Mesenteric fat pad (tissue), 1 donor: ENCODE measurements around the gene CHI3L1. TPM values are rescaled to one million over a fixed set of nuclear protein-coding genes. Genes with fewer than 3 reads are reported as not detected.
"Not testable (repeated sequence)": the region's sequence is repeated elsewhere in the genome, so short reads cannot be mapped to it uniquely, and the experiment has no call there.

Experiments
- DNase-seq: peaks from one replicate; pipeline ENCODE4 v3.0.0-alpha.2; 2020; ENCODE audit warnings: low spot score
- long read RNA-seq: library from polyadenylated mRNA; unstranded; transcript quantifications from one replicate; pipeline ENCODE4 v2.0.0, GENCODE V29; 2020
- total RNA-seq: library from RNA; stranded (reverse); fragmentation: NEBNext Ultra II Directional; extraction: Animal tissue kit (Norgen Biotek cat#: 25700); gene quantifications from one replicate; pipeline ENCODE4 v1.2.1, GENCODE V29; 2021
- donor health status: DM: yes; HTN: yes; CAD: no.

CHI3L1 gene
- 346 TPM for total RNA-seq
- long read RNA-seq, transcript CHI3L1-205 (2 exons, 825 nt), result minor isoform, 5 of 1,582 reads
- long read RNA-seq, transcript CHI3L1-201 (10 exons, 1,792 nt), result major isoform, 1,263 of 1,582 reads
- long read RNA-seq, partial matches to known transcripts, result 83 of 1,582 reads
- long read RNA-seq, other reads (novel, unspliced or antisense), result 231 of 1,582 reads

DNA sequence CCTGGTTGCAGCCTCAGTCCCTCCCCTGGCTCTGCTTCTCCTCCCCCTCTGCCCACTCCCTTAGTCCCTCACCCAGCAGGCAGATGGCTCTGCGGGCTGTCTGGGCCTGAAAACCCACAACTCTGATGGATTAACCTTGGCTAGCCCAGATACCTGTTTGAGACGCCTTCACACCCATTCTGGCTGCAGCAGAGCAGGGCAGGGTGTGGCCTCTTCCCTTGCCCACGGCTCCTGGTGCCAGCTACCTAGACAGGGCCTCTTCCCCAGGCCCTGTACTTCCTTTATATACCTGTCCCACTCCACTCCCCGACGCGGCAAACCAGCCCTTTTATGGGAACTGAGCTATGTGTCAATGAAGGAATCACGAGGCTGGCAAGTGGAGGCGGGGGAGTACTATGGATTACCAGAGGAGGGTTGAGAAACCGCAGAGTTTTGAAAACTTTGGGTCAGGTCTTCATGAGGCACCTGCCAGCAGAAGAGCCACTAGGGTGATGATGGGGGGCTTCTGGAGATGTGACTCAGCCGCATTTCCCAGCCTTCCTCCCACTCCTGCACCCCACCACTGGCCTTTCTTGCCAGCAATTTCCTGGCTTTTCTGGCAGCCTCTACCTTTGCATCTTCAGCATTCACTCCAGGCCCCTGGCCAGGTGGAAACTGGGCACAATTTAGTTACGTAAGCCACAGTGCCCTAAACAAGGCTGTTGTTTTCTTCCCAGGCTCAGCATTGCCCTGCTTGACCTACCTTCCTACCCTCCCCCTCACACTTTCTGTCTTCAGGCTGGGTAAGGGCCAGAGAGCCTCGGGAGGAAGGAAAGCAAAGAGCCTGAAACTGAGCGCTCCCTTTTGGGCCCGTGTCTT is at the start of gene CHI3L1:
CHI3L1 (minus strand) TSS at position 259 of the 858 bp plus-strand sequence; CDS start at position 178, 81 bp downstream.
- peak; percentile 77 for DNase-seq

DNA sequence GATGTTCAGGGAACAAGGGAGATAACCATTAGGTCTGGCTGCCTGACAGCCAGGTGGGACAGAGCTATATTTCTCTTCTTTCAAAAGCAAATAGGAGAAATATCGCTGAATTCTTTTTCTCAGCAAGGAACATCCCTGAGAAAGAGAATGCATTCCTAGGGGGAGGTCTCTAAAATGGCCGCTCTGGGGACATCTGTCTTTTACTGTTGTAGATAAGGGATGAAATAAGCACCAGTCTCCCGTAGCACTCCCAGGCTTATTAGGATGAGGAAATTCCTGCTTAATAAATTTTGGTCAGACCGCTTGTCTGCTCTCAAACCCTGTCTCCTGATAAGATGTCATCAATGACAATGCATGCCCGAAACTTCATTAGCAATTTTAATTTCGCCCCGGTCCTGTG is 48.4 kb upstream of the CHI3L1 start:
- DNase-seq, result not testable (repeated sequence)

DNA sequence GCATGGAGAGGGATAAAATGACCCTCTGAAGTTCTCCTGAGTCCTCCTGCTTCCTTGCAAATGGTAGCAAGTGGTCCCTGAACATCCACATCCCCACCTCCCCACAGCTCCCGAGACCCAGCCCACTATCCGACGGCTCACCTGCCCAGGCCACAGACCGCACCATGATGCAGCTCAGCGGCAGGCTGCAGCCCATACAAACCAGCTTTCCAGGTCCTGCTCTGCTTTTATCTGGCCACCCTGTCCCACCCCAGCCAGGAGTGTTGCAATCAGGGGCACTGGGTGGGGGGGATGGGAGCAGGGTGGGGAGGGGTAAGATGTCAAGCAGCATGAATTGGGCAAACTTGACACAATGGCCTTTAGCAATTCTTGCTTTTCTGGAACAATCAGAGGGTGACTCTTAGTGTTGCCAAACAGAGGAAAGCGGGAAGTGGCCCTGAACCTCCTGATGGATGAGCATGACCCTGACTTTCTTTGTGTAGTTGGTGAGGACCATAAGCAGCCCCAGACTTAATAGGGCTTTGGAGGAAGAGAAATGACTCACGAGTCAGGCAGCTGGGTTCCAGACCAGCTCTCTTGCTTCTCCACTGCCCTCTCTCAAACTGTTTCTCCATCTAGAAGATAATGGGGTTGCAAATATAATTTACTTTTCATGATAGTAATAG is 43.1 kb upstream of the CHI3L1 start, which contains the start of gene CHIT1:
CHIT1 (minus strand) TSS at position 203 of the 665 bp plus-strand sequence; CDS start at position 166, 37 bp downstream.
- no peak for DNase-seq

DNA sequence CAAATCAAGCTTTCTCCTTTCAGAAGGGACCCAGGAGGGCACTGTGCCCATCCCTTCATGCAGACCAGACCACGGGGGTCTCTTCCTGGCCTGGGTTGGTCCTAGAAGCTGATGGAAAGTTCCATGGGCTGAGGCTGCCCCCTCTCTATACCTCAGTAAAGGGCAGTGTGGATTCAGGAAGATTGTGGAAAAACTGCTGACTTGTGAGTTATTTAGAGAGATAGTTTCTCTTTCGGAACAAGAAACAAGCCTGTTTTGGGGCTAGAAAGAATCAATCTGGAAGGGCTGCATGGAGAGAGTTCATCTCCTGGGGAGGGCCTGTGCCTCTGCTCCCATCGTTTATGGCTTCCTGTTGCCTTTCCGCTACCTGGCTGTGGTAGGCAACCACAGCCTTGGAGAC is 42.2 kb upstream of the CHI3L1 start:
- DNase-seq, result no peak

DNA sequence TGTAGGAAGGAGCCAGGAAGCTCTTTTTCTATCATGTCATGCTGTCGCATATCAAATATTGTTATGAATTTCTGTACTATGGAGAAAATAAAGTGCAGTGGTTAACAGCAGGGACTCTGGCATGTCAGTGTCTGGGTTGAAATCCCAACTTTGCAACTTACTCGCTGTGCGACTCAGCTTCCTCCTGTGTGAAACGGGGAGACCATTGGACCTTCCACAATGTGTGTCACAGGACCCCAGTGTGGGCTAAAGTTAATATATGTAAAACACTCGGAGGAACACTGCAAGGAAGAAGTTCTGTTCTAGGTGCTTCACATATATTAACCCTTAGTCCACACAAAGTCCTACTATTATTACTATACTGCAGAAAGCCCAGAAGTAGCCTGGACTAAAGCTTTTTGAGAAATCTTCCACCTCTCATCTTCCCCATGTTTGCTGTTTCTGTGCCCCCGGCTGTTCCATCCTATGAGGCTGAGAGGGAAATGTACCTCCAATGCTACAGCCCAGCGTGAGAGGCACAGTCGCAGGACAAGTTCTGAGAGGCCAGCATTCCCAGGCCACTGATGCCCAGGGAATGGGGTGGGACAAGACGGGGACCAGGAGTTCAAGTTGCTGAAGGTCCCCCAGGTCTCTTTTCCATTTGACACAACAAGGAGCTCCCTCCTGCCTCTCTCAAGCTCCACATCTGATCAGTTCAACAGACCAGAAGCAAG is 41.0 kb upstream of the CHI3L1 start:
- DNase-seq, result no peak

DNA sequence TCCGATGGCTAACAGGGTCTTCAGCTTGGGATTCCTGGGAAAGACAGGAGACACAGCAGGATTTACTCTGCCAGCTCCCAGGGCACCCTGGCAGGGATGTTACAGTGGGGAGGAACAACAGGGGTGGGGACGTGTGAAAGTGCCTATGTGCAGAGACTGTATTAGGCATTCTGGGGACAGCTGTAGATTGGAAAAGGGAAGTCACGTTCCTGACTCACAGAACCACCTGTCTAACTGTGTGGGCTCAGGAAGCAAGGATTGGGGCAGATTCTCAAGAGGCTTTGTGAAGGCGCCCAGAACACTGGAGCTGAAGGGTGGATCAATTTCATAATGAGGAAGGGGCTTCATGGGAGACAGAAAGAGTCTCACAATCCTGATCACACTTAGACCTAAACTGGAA is 38.6 kb upstream of the CHI3L1 start:
- DNase-seq, result no peak

DNA sequence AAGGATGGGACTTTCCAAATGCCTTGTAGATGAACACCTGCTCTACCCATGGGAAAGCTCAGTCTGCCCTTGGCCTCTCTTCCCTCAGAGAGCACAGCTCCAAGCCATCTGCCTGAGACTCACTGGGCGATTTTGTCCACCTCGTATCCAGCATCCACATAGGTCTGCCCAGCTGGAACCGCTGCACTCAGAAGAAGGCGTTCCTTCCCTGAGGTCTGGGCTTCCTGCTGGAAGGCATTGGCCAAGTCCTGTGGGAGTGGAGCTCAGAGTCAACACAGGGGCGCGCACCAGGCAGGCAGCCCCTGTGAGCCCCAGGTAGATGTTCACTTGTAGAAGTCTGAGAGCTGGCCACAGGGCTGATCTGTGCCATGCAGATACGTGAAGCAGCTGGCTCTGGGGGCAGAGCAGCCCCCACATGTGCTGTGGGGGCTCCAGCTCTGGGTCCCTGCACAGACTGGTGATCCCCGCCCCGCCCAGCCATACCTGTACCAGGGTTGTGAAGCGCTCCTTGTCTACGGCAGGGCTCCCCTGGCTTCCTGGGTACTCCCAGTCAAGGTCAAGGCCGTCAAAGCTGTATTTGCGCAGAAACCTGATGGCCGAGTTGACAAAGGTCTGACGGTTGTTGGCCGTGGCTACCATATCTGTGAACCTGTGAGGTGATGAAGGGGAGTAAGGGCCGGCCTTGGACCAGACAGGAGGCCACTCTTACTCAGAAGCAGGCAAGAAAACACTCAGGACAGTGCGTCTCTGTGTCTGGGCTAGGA is 36.7 kb upstream of the CHI3L1 start:
- DNase-seq, result peak; percentile 85

DNA sequence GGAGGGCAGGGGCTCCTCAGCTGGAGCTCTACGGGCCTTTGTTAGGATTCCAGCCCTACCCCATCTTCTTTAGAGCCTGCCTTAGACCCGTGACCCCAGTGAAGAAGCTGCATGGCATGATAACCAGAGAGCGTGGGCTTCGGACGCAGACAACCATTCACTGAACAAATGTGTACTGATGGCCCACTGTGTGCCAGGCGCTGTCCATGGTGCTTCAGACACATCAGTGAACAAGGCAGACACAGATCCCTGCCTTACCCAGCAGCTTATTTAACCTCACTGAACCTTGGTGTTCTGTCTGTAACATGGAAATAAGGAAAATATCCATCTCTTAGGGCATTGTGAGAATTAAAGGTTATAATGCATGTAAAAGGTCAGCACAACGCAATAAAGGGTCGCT is 33.4 kb upstream of the CHI3L1 start:
- DNase-seq, result no peak

DNA sequence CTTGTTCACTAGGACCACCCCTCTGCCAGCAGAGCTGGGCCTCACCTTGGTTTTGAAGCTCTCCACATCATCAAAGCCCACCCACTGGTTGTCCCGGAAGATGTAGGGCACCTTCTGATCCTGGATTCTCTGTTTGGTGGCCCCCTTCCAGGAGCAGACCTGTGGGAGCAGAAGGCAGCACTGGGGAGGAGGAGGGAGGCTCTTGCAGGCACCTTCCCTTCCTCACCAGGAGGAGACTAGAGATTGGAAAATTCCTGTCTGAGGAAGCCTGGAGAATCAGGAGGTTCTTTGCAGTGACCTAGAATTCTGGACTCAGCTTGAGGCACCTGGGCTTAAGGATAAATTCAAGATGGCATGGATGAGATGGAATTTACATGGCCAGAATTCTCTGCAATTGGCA is 32.7 kb upstream of the CHI3L1 start:
- no peak for DNase-seq

DNA sequence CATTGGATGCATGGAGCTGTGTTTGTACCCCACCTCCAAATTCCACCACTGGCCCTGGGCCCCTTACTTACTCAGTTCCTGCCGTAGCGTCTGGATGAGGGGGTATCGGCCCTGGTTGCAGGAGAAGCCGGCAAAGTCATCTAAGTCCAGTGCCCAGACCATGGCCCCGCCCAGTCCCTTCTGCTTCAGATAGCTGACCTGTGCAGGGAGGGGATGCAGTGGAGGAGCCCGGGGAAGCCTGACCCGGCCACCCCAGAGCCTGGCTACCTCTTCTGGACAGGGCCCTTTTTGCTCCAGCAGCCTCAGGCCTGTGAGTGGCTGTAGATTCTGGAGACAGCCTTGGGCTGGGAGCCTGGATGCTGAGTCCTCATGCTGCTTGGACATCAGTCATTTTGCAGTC is 31.2 kb upstream of the CHI3L1 start:
- peak; percentile 83 for DNase-seq

DNA sequence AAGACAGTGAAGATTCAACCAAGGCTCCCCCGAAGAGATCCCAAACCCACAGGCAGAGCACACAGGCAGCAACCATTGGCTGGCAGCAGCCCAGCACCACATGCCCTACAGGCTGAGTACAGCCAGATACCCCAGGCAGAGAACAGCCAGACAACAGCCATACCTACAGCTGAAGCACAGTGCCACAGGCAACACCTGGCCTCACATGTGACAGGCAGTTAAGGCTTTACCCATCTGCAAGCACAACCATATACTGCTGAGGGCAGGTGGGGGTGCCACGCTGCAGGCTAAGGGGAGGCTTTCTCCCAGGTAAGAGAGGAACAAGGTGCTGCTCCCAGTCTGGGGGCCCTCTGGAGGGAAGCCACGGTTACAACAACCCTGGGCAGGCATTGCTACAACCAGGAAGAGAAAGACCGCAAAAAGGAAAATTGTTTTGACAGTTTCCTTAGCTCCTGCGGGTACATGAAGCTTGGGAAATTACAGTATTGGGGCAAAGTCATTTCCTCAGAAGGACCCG is 30.7 kb upstream of the CHI3L1 start:
- DNase-seq, result peak; percentile 65

DNA sequence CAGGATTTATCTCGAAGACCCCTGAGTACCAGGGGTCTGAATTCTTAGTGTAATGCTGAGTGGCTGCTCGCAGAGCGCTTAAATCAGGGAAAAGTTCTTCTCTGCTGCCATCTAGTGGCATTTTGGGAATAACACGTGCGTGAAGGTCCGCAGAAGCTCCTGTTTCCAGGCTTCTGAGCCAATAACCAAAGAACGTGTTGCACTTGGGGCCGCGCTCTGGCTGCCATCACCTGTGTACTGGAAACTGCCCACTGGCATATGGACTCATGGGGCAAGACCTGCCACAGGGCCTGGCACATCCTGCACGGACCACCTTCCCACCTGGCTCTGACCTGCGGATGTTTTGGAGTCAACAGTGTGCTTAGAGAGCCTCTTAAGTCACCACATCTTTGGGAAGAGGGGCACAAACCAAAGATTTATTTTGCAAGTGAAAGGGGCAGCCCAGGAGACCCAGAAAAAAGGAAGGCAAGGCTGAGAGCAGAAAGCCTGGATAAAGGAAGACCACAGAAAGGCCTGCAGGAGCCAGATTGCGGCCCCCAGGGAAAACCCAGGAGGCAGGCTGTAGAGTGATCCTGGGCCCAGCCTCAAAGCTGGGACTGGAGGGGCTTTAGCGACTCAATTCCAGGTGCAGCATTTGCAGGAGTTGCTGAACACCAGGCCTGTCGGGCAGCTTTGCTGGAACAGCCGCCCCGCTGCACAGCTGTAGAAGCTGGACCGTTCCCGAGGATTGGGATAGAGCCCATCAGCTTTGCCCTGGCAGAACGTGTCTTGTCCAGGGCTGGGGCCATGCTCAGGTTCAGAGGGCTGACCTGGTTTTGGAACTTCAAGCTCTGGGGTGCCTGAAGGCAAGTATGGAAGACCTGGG is 30.0 kb upstream of the CHI3L1 start:
- DNase-seq, result peak; percentile 69

DNA sequence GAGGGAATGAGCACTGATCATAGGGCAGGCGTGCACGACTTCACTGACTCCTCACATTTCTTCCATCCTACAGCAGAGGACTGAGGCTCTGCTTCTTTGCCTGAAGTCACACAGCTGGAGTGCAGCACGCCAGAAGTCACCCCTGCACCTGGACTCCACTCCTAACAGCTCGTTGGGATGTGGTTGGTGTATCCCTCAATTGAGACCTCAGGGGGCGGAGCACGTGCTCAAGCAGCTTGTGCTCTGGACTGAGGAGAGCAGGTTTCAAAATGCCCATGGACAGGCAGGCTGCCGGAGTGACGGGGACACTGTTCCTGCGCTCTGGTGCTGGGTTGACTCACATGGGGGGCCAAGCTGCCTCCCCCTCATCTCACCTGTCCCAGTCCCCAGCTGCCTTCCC is 29.1 kb upstream of the CHI3L1 start:
- DNase-seq, result no peak

DNA sequence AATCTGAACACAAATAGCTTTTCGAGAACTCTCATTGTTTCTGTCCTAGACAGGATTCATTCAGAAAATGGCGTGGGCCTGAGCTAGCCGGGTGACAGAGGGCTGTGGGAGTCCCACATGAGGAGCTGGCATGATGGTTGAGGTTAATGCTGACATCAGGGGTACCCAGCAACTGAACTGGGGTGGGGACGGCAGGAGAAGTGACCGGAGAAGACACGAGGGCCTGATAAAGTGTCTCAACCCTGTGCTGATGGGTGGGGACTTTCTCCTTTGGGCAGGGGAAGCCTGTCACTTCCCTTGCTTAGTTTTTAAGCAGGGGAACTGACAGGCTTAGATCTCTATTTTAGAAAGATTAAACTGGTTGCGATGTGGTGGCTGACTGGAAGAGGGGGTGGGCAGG is 28.4 kb upstream of the CHI3L1 start:
- peak; percentile 53 for DNase-seq

DNA sequence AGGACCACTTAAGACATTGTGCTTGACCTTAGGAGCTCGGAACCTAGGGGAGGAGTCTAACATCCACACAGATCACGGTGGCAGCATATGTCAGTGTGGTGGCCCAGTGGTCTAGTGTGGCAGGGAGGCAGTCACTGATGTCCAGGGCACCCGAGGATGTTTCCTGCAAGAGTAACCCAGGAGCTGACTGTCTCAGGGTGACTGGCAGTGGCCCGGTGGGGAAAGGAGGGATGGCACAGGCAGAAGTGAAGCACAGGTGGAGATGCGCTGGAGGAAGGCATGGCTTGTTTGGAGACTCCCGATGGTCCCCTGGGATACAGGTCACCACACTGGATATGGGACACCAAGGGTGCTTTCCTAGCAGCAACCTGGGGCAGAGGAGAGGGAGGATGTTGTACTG is 26.6 kb upstream of the CHI3L1 start:
- peak; percentile 78 for DNase-seq

DNA sequence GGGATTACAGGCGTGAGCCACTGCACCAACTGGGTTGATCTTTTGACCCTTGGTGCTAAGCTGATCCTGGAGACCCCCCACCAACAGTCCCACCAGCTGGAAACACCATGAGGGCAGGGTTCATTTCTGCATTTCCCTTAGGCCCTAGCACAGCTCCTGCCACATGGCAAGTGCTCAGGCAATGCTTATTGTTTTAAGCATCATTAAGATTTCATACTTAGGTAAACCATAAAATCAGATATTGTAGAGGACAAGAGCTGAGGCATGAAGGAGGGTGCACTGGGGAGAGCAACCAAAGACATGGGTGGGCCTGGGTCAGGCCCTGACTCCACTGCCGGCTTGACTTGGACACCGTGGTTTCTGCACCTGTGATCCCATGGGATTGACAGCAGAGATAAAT is 25.3 kb upstream of the CHI3L1 start:
- peak; percentile 55 for DNase-seq

DNA sequence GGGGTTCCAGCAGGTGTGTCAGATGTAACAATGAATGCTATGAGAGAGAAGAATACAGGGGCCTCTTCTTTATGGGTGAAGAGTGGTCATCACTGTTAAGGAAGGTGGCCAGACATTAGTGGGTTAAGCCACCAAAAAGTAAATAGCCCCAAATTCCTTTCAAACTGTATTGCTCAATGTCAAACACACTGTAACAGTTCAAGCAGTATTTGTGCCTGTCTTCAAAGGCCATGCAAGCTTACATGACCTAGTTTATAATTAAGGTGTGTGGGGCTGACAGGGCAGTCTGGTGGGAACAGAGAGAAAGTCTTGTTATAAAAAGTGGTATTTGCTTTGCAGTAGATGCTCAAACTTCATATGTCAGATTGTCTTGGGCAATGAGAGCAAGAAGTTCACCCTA is 24.5 kb upstream of the CHI3L1 start:
- DNase-seq, result no peak

DNA sequence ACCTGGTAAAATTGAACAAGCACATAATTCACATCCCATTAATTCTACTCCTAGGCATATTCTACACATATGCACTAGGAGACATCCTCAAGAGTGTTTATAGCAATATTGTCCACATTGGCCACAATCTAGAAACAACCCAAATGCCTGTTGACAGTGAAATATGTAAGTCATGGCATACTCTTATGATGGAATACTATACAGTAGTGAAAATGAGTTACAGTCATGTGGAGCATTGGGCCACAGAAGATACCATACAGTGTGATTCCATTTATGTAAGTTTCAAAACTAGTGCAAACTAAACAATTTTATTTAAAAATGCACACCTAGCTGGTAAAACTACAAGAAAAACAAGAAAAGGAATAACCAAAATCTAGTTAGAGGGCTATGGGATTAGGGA is 23.8 kb upstream of the CHI3L1 start:
- no peak for DNase-seq

DNA sequence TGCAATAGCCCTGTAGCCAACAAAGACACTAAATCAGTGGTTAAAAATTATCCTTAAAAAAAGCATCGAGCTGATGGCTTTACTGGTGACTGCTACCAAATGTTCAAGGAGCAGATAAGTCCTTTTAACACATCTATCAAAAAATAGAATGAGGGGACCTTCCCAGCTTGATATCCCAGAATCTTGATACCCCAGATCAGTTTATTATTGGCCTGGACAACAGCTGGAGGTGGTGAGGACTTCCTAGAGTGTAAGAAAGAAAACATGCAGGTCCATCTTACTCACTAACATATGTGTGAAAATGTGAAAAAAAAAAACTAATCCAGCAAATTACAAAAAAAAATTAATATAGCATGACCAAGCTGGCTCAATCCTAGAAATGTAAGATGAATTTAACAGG is 21.7 kb upstream of the CHI3L1 start:
- DNase-seq, result no peak

DNA sequence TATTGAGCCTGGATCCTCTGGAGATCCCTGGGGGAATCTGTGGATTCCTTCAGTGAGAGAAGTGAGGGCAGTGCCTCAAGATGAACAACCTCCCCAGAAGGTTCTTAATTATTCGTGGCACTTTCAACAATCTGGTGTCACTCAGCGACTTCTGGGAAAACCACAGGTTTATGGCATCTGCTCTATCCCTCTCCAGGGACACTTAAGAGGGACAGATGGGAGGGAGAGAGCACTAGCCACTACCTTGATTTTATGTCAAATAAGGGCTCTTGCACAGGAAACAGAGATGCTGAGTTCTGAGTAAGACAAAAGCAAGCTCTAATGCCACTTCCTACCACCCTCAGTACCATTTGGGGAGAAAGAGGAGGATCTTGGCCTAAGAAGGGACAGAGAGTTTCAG is 21.2 kb upstream of the CHI3L1 start:
- DNase-seq, result no peak
